Testis (tissue), 2 donors: ENCODE data around the gene RBM4.

Experiments
- POLR2A ChIP-seq: fragments of 450-650 bp; IDR thresholded peaks from one replicate; pipeline ENCODE4 v1.6.1; 2017; ENCODE audit warnings: antibody characterized with exemption, mild to moderate bottlenecking, moderate library complexity
- TF ChIP-seq, protein P1 (sequence below), 3 experiments: fragments of 450-650 bp in 2 of 3; fragments of 200-600 bp in 1 of 3; sonication (generic) in 1 of 3; IDR thresholded peaks; one replicate each; pipeline ENCODE4 v1.5.1; 2016 to 2019; ENCODE audit warnings: antibody characterized with exemption in 3 of 3, mild to moderate bottlenecking in 2 of 3, moderate library complexity in 1 of 3

DNA sequence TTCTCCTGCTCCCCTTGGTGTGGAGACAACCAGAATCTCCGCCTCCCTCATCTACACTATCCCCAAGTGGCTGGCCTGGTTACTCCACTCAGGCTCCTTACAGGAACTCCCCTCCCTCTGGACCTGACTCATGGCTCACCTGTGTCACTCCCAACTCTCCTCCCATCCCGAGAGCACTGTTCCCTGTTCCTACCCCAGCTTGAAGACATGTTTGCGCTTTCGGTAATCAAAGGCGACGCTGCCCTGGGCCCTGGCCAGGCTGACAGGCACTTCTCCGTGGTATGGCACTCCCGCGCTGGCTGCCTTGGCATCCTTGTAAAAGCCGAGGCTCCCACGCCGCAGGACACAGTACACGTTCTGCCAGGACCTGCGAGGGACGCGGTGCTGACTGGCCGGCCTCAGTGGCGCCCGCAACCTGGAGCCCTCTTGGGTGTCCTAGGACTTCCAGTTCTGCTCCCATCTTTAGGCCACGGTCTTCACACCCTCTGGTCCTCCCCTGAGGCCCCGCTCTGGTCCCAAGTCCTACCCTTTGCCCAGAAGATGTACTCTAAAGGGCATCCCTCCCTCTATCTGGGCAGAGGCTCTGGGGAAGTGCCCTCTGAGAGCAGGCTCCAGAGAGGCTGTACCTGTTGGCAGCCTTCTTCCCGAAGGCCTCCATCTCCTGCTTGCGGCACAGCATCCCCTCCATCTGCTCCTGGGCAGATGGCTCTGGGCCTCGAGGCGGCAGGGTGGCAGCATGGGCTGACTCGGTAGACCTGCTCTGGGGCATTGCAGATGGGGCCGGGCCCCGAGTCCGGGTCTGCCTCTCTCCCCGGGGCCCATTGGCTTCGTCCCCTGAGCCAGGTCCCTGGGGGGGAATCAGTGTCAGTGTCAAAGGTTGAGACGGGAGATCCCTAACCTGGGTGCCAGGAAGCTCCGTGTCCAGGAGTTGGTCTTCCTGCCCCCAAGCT lies 48.6 kb downstream of the RBM4 start:
- TF ChIP-seq, protein P1, sequence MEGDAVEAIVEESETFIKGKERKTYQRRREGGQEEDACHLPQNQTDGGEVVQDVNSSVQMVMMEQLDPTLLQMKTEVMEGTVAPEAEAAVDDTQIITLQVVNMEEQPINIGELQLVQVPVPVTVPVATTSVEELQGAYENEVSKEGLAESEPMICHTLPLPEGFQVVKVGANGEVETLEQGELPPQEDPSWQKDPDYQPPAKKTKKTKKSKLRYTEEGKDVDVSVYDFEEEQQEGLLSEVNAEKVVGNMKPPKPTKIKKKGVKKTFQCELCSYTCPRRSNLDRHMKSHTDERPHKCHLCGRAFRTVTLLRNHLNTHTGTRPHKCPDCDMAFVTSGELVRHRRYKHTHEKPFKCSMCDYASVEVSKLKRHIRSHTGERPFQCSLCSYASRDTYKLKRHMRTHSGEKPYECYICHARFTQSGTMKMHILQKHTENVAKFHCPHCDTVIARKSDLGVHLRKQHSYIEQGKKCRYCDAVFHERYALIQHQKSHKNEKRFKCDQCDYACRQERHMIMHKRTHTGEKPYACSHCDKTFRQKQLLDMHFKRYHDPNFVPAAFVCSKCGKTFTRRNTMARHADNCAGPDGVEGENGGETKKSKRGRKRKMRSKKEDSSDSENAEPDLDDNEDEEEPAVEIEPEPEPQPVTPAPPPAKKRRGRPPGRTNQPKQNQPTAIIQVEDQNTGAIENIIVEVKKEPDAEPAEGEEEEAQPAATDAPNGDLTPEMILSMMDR (IDR thresholded peaks at IDR 0.05), result no peak
- TF ChIP-seq POLR2A, result no peak
